ENCODE data around the gene MOK. TPM values are rescaled to one million over a fixed set of nuclear protein-coding genes. Genes with fewer than 3 reads are reported as not detected.

The MOK gene
- total RNA-seq, 3 donors from 2014 or later: 6.2 to 11.2 (median 7.4) TPM

GRCh38 chr14:102238131-102238530 is 66.8 kb downstream of the MOK start:
- no peak for TF ChIP-seq CTCF (IDR thresholded peaks at IDR 0.05)
- intact Hi-C loops (cut with DNase I, micrococcal nuclease): loop anchor here (5.0 to 10.0 kb wide), 2 partner anchors 77 to 79 kb away; partner anchors contain the start of gene ZNF839 (in 2 of the 2)
- DNase-seq: no peak
- Histone ChIP-seq H3K4me3 (no peak overlapping the region), H3K4me1 (ENCODE audit: low read depth) (no peaks in the 10 kb centered on the region), H3K36me3 (ENCODE audit: low read depth) (no peaks in the 10 kb centered on the region), H3K9me3 (no peaks in the 10 kb centered on the region)
- ATAC-seq: no peak

- Histone ChIP-seq H3K36me3 (ENCODE audit: low read depth) (no peaks in the 10 kb centered on the region), H3K4me1 (ENCODE audit: low read depth) (no peaks in the 10 kb centered on the region), H3K4me3 (no peak overlapping the region), H3K9me3 (no peaks in the 10 kb centered on the region)
- no peak for TF ChIP-seq CTCF (IDR thresholded peaks at IDR 0.05)
- intact Hi-C loops (cut with DNase I, micrococcal nuclease): loop anchor here (5.0 to 10.0 kb wide), 2 partner anchors 79 to 81 kb away; partner anchors contain the start of gene ZNF839 (in 2 of the 2)
- no peak for ATAC-seq
- no peak for DNase-seq
These were observed 68.9 kb downstream of the MOK start for GRCh38 chr14:102236026-102236425.

- no peak overlapping the region for H3K4me3 ChIP-seq
- H3K4me1 ChIP-seq (ENCODE audit: low read depth): no peaks in the 10 kb centered on the region
- intact Hi-C loops (cut with DNase I, micrococcal nuclease): loop anchor here (5.0 to 10.0 kb wide), 2 partner anchors 79 to 82 kb away; partner anchors contain the start of gene ZNF839 (in 2 of the 2)
- no peaks in the 10 kb centered on the region for H3K9me3 ChIP-seq
- TF ChIP-seq CTCF (IDR thresholded peaks at IDR 0.05): peak; percentile 60
- peak; percentile 73 to 91 (median 87) for DNase-seq
- no peaks in the 10 kb centered on the region for H3K36me3 ChIP-seq (ENCODE audit: low read depth)
- ATAC-seq: peak; percentile 97
These were observed 69.6 kb downstream of the MOK start for GRCh38 chr14:102235275-102235897.

- TF ChIP-seq CTCF (IDR thresholded peaks at IDR 0.05): no peak
- no peak for DNase-seq
- H3K9me3 ChIP-seq: no peaks in the 10 kb centered on the region
- intact Hi-C loops (cut with DNase I, micrococcal nuclease): loop anchor here (5.0 to 10.0 kb wide), 2 partner anchors 80 to 83 kb away; partner anchors contain the start of gene ZNF839 (in 2 of the 2)
- H3K4me1 ChIP-seq (ENCODE audit: low read depth): no peaks in the 10 kb centered on the region
- H3K36me3 ChIP-seq (ENCODE audit: low read depth): no peaks in the 10 kb centered on the region
- no peak for ATAC-seq
- no peak overlapping the region for H3K4me3 ChIP-seq
These were observed 70.4 kb downstream of the MOK start for GRCh38 chr14:102234331-102235264.

GRCh38 chr14:102233081-102233480 is 71.9 kb downstream of the MOK start:
- intact Hi-C loops (cut with DNase I, micrococcal nuclease): loop anchor here in 1 of 2 donors (10.0 kb wide), 1 partner anchor 82 kb away; the partner anchor contains the start of gene ZNF839
- Histone ChIP-seq H3K36me3 (ENCODE audit: low read depth) (no peaks in the 10 kb centered on the region), H3K9me3 (no peaks in the 10 kb centered on the region), H3K4me3 (no peak overlapping the region), H3K4me1 (ENCODE audit: low read depth) (no peaks in the 10 kb centered on the region)
- no peak for DNase-seq
- TF ChIP-seq CTCF (IDR thresholded peaks at IDR 0.05): no peak
- ATAC-seq: no peak
